ENCODE data around the gene CAMTA1.
A peak's percentile ranks its signal among the peaks of the same experiment; 100 is the strongest.

The CAMTA1 gene

DNA sequence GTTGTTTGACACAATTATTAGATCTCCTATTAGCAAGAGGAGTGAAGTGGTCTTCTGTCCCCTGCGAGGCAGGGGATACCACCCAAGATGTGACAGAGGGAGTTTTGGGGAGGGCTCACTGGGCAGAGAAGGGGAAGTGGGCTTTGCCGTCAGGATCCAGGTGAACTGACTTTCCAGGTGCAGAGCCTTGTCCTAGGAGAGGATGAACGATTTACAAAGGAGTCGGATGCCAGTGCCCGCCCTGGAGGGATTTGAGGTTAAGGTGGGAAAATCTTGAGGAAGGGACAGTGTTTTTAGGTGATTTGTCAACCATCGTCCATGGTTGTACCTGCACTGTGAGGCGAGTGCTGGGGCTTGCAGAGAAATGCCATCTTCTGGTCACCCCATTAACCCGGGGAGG is 201.0 kb downstream of the CAMTA1 start:
- Histone ChIP-seq H3K27me3 (ENCODE audit: insufficient read depth, low read length) (no peaks in the 10 kb centered on the region), H3K9me3 (ENCODE audit: insufficient read depth, low read depth, low read length) (no peaks in the 10 kb centered on the region), H3K27ac (ENCODE audit: low read depth, low read length) (no peak overlapping the region), H3K4me3 (ENCODE audit: low read length) (no peak overlapping the region), H3K9ac (ENCODE audit: low read depth, low read length) (no peak overlapping the region), H3K4me1 (ENCODE audit: insufficient read depth, low read length) (peaks cover 7% of the 10 kb centered on the region), H3K36me3 (ENCODE audit: insufficient read depth, low read length) (no peaks in the 10 kb centered on the region)
- WGBS = 95% methylated on average over 8 of the region's 8 CpGs

DNA sequence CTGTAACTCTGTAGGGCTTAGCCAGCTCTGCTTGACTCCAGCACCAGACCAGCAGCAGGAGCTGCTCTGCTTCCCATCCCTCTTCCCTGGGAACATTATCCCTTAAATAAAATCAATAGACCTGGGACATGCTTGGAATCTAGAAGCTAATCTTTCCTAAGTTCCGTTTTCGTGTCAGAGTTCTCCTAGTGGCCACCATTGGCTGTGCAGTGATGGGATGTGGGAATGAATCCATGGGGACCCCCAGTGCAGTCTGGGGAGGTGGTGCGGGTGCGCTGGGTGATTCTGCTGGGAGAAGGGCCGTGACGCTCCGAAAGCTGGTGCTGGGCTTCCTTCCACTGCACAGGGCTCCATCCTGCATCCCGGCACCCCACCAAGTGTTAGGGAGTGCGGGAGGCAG is 202.7 kb downstream of the CAMTA1 start:
- WGBS = 92% methylated on average over 9 of the region's 9 CpGs
- Histone ChIP-seq H3K27ac (ENCODE audit: low read depth, low read length) (no peak overlapping the region), H3K4me3 (ENCODE audit: low read length) (no peak overlapping the region), H3K9me3 (ENCODE audit: insufficient read depth, low read depth, low read length) (no peaks in the 10 kb centered on the region), H3K9ac (ENCODE audit: low read depth, low read length) (no peak overlapping the region), H3K4me1 (ENCODE audit: insufficient read depth, low read length) (peaks cover 7% of the 10 kb centered on the region), H3K27me3 (ENCODE audit: insufficient read depth, low read length) (no peaks in the 10 kb centered on the region), H3K36me3 (ENCODE audit: insufficient read depth, low read length) (no peaks in the 10 kb centered on the region)

DNA sequence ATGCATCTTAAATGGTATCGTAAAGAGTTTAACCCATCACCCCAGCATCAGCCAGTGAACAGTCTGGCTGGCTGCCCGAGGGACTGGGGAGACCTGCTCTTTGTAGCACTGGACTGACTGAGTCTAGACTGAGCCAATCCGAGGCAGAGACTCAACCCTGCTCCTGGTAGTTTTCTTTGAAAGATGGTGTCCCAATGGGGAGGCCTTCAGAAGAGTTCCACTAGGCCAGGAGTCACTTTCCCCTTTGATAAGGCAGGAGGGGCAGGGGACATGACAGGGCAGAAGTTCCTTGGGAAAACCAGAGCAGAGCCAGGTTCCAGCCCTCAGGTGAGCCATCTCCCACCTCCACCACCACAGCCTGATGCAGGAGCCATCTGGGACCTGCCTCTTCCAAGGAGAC is 203.5 kb downstream of the CAMTA1 start:
- Histone ChIP-seq H3K36me3 (ENCODE audit: insufficient read depth, low read length) (no peaks in the 10 kb centered on the region), H3K27me3 (ENCODE audit: insufficient read depth, low read length) (no peaks in the 10 kb centered on the region), H3K9ac (ENCODE audit: low read depth, low read length) (no peak overlapping the region), H3K27ac (ENCODE audit: low read depth, low read length) (peak overlapping the region; percentile 29; the same call in 1 of the 2 replicates), H3K9me3 (ENCODE audit: insufficient read depth, low read depth, low read length) (no peaks in the 10 kb centered on the region), H3K4me1 (ENCODE audit: insufficient read depth, low read length) (peaks cover 7% of the 10 kb centered on the region), H3K4me3 (ENCODE audit: low read length) (no peak overlapping the region)
- WGBS = 97% methylated on average over 3 of the region's 3 CpGs

DNA sequence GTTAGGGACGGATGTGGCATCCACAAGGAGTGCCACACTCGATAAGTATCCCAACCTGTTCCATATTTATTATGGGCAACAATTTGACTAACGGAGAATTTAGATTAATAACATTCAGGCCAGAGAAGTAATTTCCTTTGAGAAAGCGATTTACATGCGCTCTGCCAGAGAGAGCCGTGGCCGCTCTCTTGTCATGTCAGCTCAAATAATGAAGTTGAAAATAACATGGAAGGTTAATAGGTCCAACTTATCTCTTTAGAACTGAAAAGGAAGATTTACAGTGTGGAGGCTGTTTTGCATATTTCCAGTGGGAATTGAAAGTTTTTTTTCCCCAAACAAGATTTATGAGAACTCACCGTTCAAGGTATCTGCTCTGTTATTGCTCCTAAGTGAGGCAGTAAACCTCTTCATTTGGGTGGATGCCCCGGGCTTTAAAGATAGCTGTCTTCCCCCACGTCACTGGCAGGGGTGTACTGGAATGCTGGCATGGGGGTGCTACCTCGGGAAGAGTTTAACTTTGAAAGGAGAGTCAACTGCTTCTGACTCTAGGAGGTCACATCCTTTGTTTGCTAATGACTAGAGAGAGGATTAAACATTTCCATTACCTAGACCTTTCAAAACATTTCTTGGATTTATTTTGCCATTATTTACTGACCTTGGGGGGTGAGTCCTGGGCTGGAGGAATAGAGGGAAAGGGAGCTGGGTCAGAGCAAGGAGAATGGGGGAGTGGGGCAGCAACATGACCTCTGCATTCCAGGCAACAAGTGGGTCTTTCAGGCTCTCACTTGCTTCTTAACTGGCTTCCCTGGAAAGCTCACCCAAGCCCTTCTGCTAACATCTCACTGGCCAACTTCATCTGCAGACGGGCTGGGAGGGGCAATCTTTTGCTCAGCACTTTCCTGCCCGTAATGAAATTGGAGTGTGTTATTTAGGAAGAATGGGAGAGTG is 204.2 kb downstream of the CAMTA1 start:
- WGBS = 68% methylated on average over 13 of the region's 13 CpGs
- H3K27ac ChIP-seq (ENCODE audit: low read depth, low read length) = peak overlapping the region; percentile 29; the same call in 1 of the 2 replicates

DNA sequence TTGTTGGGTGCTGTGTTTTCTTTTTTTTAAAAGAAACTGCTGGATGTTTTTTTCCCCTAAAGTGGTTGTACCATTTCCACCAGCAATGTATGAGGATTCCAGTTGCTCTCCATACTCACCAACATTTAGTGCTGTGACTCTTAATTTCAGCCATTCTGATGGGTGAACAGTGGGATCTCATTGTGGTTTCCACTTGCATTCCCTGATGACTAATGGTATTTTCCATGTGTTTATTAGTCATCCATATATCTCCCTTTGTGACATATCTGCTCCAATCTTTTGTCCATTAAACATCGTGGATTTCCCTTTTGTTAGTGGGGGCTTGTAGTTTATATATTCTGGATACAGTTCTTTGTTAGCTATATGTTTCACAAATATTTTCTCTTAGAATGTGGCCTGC is 206.0 kb downstream of the CAMTA1 start:
- H3K36me3 ChIP-seq (ENCODE audit: insufficient read depth, low read length) = no peaks in the 10 kb centered on the region
- H3K27me3 ChIP-seq (ENCODE audit: insufficient read depth, low read length) = no peaks in the 10 kb centered on the region
- H3K9ac ChIP-seq (ENCODE audit: low read depth, low read length) = no peak overlapping the region
- H3K4me1 ChIP-seq (ENCODE audit: insufficient read depth, low read length) = peaks cover 15% of the 10 kb centered on the region
- H3K27ac ChIP-seq (ENCODE audit: low read depth, low read length) = no peak overlapping the region
- no peak overlapping the region for H3K4me3 ChIP-seq (ENCODE audit: low read length)
- no peaks in the 10 kb centered on the region for H3K9me3 ChIP-seq (ENCODE audit: insufficient read depth, low read depth, low read length)
- WGBS = no CpG with 5 or more reads among the region's 1 CpG

More for the DNA sequence above, 204.2 kb downstream of the CAMTA1 start:
- Histone ChIP-seq H3K36me3 (ENCODE audit: insufficient read depth, low read length) (no peaks in the 10 kb centered on the region), H3K9ac (ENCODE audit: low read depth, low read length) (no peak overlapping the region), H3K4me3 (ENCODE audit: low read length) (no peak overlapping the region), H3K9me3 (ENCODE audit: insufficient read depth, low read depth, low read length) (no peaks in the 10 kb centered on the region), H3K27me3 (ENCODE audit: insufficient read depth, low read length) (no peaks in the 10 kb centered on the region), H3K4me1 (ENCODE audit: insufficient read depth, low read length) (peaks cover 7% of the 10 kb centered on the region)

DNA sequence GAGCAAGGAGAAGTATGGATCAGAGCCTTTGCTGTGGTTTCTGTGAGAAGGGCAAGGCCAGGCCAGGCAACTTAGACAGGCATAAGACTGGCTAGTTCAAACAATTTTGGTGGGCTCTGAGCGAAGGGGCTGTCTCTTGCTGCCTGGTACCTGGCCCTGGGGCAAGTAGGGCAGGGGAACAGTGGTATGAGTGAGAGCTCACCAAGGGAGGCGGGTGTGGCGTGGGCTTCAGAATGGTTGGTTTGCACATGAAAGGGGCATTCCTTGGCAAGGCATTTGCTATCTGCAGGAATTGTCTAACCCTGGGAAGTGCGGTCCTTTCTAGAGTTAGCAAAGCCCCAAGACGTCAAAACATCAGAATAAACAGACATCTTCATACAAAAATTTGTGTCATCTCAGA is 210.5 kb downstream of the CAMTA1 start:
- Histone ChIP-seq H3K4me3 (ENCODE audit: low read length) (no peak overlapping the region), H3K27me3 (ENCODE audit: insufficient read depth, low read length) (no peaks in the 10 kb centered on the region), H3K27ac (ENCODE audit: low read depth, low read length) (no peak overlapping the region), H3K9ac (ENCODE audit: low read depth, low read length) (no peak overlapping the region), H3K36me3 (ENCODE audit: insufficient read depth, low read length) (no peaks in the 10 kb centered on the region), H3K9me3 (ENCODE audit: insufficient read depth, low read depth, low read length) (no peaks in the 10 kb centered on the region), H3K4me1 (ENCODE audit: insufficient read depth, low read length) (peaks cover 17% of the 10 kb centered on the region)
- 67% methylated on average over 5 of the region's 5 CpGs for WGBS

DNA sequence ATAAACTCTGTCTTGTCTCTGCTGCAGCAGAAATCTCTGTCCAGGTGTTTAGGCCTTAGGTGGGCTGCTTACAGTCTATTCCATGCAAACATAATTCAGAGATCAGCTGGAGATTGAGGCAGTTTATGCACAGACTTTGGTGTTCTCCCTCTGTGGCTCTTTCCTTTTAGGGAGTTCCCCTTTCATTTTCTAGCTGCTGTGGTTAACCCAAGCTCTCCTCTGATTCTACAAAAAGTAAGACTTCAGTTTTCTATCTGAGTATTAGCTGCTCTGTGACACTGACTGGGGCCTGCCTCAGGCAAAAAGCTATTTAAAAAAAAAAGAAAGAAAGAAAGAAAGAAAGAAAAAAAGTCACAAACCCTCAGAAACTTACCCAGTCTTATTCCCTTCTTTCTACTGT is 211.1 kb downstream of the CAMTA1 start:
- Histone ChIP-seq H3K27ac (ENCODE audit: low read depth, low read length) (no peak overlapping the region), H3K27me3 (ENCODE audit: insufficient read depth, low read length) (no peaks in the 10 kb centered on the region), H3K4me1 (ENCODE audit: insufficient read depth, low read length) (peaks cover 17% of the 10 kb centered on the region)

DNA sequence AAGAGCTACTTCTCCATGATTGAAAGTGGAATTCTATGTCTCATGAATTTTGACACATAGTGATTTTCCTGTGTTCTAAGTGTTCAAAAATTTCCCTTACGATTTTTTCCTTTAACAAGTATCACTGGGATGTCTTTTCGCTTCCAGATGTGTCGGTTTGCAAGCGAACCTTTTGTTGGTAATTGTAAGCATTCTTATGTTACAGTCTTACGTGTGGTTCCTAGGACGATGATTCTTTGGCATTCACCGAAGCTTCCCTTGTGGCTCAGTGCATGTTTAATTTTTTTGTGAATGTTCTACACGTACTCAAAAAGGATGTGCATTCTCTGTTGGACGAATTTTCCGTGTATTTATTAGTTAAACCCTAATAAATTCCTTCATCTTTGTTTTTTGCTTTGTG is 211.6 kb downstream of the CAMTA1 start:
- 94% methylated on average over 8 of the region's 10 CpGs for WGBS

More for the DNA sequence above, 211.1 kb downstream of the CAMTA1 start:
- Histone ChIP-seq H3K9ac (ENCODE audit: low read depth, low read length) (no peak overlapping the region), H3K36me3 (ENCODE audit: insufficient read depth, low read length) (no peaks in the 10 kb centered on the region), H3K4me3 (ENCODE audit: low read length) (no peak overlapping the region), H3K9me3 (ENCODE audit: insufficient read depth, low read depth, low read length) (no peaks in the 10 kb centered on the region)

DNA sequence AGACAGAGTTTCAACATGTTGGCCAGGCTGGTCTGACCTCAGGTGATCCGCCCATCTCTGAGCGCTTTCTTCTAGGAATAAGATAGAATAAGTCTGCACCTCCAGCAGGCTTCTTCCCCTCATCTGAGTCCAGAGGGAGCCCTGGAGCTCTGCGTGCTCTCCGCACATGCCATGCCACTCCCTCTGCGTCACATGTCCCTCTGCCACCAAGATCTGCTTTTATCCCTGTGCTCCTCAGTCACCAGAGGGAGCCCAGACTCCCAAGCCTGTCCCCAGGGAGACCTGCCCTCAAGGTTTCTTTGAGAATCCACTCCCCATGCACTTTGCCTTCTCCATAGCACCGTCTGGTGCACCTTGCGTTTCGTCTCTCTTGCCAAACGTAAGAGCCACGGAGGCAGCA is 213.0 kb downstream of the CAMTA1 start:
- Histone ChIP-seq H3K4me3 (ENCODE audit: low read length) (no peak overlapping the region), H3K9ac (ENCODE audit: low read depth, low read length) (no peak overlapping the region)
- whole genome bisulfite sequencing = 70% methylated on average over 10 of the region's 10 CpGs

More for the DNA sequence above, 211.6 kb downstream of the CAMTA1 start:
- Histone ChIP-seq H3K9me3 (ENCODE audit: insufficient read depth, low read depth, low read length) (no peaks in the 10 kb centered on the region), H3K4me3 (ENCODE audit: low read length) (no peak overlapping the region), H3K36me3 (ENCODE audit: insufficient read depth, low read length) (no peaks in the 10 kb centered on the region), H3K27ac (ENCODE audit: low read depth, low read length) (no peak overlapping the region), H3K4me1 (ENCODE audit: insufficient read depth, low read length) (peaks cover 17% of the 10 kb centered on the region), H3K9ac (ENCODE audit: low read depth, low read length) (no peak overlapping the region), H3K27me3 (ENCODE audit: insufficient read depth, low read length) (no peaks in the 10 kb centered on the region)

DNA sequence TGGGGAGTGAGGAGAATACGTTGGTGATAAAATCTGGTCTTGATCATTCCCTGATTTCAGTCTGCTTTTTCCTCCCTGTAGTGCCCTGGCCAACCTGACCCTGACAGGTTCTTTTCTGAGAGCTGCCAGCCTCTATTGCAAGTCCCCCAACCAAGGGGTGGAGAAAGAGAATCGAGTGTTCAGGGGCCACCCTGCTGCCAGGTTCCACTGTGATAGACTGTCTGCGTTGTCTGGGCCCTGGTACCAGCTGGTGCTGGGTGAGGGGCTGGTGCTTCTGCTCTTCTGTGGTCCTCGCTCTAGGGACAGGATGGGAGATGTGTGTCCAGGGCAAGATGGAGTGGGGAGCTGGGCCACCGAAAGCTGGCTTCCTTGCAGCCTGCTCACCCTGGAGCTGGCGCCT is 214.6 kb downstream of the CAMTA1 start:
- 92% methylated on average over 6 of the region's 6 CpGs for WGBS
- Histone ChIP-seq H3K9me3 (ENCODE audit: insufficient read depth, low read depth, low read length) (no peaks in the 10 kb centered on the region), H3K4me1 (ENCODE audit: insufficient read depth, low read length) (peaks cover 17% of the 10 kb centered on the region), H3K9ac (ENCODE audit: low read depth, low read length) (no peak overlapping the region), H3K27me3 (ENCODE audit: insufficient read depth, low read length) (no peaks in the 10 kb centered on the region), H3K27ac (ENCODE audit: low read depth, low read length) (no peak overlapping the region), H3K4me3 (ENCODE audit: low read length) (no peak overlapping the region), H3K36me3 (ENCODE audit: insufficient read depth, low read length) (no peaks in the 10 kb centered on the region)

More for the DNA sequence above, 213.0 kb downstream of the CAMTA1 start:
- Histone ChIP-seq H3K9me3 (ENCODE audit: insufficient read depth, low read depth, low read length) (no peaks in the 10 kb centered on the region), H3K36me3 (ENCODE audit: insufficient read depth, low read length) (no peaks in the 10 kb centered on the region), H3K27ac (ENCODE audit: low read depth, low read length) (no peak overlapping the region), H3K27me3 (ENCODE audit: insufficient read depth, low read length) (no peaks in the 10 kb centered on the region), H3K4me1 (ENCODE audit: insufficient read depth, low read length) (peaks cover 17% of the 10 kb centered on the region)

DNA sequence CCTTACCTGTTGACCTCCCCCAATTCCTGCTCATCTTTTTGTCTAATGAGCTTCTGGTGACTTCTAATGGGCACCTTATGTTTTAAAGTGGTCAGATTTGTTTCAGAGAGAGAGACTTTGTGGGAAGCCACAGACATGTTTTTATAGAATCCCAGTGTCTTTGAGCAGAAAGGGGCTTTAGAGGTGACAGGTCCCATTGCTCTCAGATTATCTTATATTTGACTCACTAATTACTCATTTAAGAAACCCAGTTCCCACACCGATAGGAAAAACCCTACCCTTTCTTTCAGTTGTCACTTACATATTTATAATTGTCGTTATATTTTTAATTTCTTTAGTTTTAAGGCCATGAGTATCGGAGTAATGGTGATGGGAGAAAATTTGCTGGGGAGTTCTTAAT is 215.5 kb downstream of the CAMTA1 start:
- H3K27me3 ChIP-seq (ENCODE audit: insufficient read depth, low read length) = no peaks in the 10 kb centered on the region
- H3K36me3 ChIP-seq (ENCODE audit: insufficient read depth, low read length) = no peaks in the 10 kb centered on the region
- no peak overlapping the region for H3K27ac ChIP-seq (ENCODE audit: low read depth, low read length)
- no peaks in the 10 kb centered on the region for H3K9me3 ChIP-seq (ENCODE audit: insufficient read depth, low read depth, low read length)
- peaks cover 15% of the 10 kb centered on the region for H3K4me1 ChIP-seq (ENCODE audit: insufficient read depth, low read length)
- WGBS = 100% methylated on average over 1 of the region's 3 CpGs
- H3K4me3 ChIP-seq (ENCODE audit: low read length) = no peak overlapping the region
- no peak overlapping the region for H3K9ac ChIP-seq (ENCODE audit: low read depth, low read length)
